Mononuclear cell (primary cell): Measurements from ENCODE around the gene DOCK11. TPM values are rescaled to one million over a fixed set of nuclear protein-coding genes. Genes with fewer than 3 reads are reported as not detected.

Experiments used
- H3K27me3 ChIP-seq: 2 replicates; pipeline ENCODE4 v1.6.0; 2011; ENCODE audit warnings: low read length, control low read depth; ENCODE audit not compliant: insufficient read depth
- H3K4me1 ChIP-seq: 2 replicates; pipeline ENCODE4 v1.5.1; 2011; ENCODE audit warnings: mild to moderate bottlenecking, low read length, control low read depth; ENCODE audit not compliant: insufficient read depth
- H3K4me3 ChIP-seq: 2 replicates; pipeline ENCODE4 v1.5.1; 2011; ENCODE audit warnings: mild to moderate bottlenecking, low read length, moderate library complexity
- H3K9me3 ChIP-seq: 2 replicates; pipeline ENCODE4 v1.5.1; 2011; ENCODE audit warnings: low read depth, mild to moderate bottlenecking, control low read depth, low read length
- total RNA-seq: library from RNA; depleted of rRNA; stranded (reverse); fragments of >200 nt; gene quantifications from one replicate; pipeline ENCODE4 v1.2.3, GENCODE V29; 2012

The DOCK11 gene
- total RNA-seq, 1 donor = 78.7 TPM

DNA sequence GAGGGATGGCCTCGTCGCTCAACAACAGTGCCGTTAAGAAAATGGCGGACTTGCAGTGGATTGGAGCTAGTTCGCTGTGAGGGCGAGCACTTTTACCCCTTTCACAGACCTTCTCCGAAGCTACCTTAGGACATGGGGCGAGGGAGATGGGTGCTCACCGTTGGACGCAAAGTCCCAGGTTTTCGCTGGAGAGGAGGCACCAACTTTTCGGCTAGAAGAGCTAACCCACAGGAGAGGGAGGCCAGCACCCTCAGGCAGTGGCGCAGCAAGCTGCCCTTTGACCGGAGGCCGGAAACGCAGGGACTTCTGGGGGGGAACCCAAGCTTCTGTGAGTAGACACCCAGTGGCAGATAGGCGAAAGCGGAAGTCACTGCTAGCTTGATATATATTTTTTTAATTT lies 138.7 kb downstream of the DOCK11 start:
- Histone ChIP-seq H3K4me3 (no peak overlapping the region), H3K4me1 (peaks cover 20% of the 10 kb centered on the region), H3K27me3 (no peaks in the 10 kb centered on the region), H3K9me3 (no peaks in the 10 kb centered on the region)

DNA sequence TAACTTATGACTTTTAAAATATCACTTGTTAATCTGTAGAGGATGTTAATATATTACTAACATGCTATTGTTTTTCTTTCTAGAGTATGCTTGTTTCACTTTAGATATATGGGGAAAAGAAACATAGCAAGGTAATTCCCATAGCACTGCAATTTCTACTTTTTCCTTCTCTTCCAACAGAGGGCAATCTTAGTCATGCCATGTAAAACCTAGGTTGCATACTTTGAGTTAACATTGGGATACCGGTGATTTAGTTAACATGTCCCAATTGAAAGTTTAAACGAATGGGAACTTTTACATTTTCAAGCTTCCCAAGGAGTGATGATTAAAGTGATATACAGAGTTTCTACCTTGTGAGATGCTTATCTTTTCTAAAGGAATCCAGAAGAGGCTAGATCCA lies 142.4 kb downstream of the DOCK11 start:
- Histone ChIP-seq H3K4me1 (peaks cover 7% of the 10 kb centered on the region), H3K9me3 (no peaks in the 10 kb centered on the region), H3K27me3 (no peaks in the 10 kb centered on the region), H3K4me3 (no peak overlapping the region)

DNA sequence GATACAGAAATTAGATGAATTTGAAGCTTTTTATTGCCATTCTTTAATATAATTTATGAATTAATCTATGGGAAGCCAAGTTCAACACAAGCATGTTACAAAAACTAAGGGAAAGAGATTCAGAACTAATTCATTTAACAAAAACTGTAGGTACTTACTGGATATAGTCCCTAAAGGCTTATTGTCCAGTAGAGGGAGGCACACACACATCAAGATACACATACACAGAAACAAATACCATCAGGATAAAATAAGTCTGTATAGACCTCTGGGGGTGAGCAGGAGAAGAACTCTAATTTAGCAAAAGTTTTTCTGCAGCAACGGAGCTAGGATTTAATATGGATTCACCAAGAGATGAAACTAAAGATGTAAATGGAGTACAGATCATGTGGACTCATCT lies 148.8 kb downstream of the DOCK11 start:
- no peaks in the 10 kb centered on the region for H3K9me3 ChIP-seq
- H3K27me3 ChIP-seq = no peaks in the 10 kb centered on the region
- no peak overlapping the region for H3K4me3 ChIP-seq
- H3K4me1 ChIP-seq = no peaks in the 10 kb centered on the region

DNA sequence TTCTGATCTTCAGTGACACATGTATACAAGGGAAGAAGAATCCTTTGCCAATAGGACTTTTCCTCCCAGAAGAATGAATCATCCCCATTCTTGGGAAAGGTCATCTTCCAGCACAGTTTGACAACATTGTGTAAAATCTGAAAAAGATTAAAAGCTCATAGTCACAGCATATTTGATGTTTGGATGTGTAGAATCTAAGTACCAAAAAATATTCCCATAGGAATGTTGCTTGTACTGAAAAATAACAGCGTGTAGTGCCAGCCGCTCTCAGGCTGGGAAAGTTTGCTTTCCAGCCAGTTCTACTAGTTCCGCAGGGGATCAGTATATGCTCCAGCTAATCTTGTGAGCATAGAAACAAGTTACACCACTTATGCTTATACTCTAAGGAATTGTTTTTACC lies 157.1 kb downstream of the DOCK11 start:
- Histone ChIP-seq H3K9me3 (no peaks in the 10 kb centered on the region), H3K4me1 (no peaks in the 10 kb centered on the region), H3K27me3 (no peaks in the 10 kb centered on the region), H3K4me3 (no peak overlapping the region)

DNA sequence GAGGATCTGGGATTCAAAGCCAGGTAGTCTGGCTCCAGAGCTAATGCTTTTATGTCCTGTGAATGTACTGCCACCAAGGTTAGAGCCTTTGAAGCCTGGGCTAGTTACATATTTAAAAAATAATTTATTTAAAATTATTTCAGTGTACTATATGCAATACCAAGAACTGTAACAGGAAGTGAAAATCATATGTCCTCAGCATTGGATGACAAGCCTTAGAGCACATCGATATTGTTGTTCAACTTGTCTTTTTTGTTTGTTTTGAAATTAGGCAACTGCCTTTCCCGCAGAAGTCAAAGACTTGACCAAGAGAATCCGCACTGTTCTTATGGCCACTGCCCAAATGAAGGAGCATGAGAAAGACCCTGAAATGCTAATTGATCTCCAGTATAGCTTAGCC lies 158.7 kb downstream of the DOCK11 start:
- no peaks in the 10 kb centered on the region for H3K27me3 ChIP-seq
- H3K4me1 ChIP-seq = no peaks in the 10 kb centered on the region
- H3K4me3 ChIP-seq = no peak overlapping the region
- H3K9me3 ChIP-seq = no peaks in the 10 kb centered on the region

DNA sequence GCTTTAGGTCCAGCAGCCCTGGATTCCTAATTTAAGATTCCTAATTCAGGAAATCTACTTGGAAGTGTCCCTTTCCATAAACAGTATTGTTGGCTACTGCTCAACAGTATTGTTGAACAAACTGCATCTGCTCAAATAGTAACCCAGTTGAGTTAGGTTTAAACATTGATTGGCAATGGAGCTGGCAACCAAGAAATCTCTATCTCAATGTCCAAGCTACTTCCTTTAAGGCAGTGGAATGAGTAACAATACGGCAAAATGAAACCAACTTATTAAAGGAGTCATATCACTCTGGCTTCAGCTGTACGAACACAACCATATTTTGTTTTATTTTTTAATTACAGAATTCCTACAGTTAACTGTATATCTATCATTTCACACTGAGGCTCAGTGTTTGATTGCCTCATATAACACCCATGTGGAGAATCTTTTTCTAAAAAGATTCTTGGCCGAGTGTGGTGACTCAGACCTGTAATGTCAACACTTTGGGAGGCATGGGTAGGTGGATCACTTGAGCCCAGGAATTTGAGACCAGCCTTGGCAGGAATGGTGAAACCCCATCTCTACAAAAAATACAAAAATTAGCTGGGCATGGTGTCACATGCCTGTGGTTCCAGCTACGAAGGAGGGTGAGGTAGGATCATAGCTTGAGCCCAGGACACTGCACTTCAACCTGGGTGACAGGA lies 160.1 kb downstream of the DOCK11 start:
- Histone ChIP-seq H3K4me1 (no peaks in the 10 kb centered on the region), H3K9me3 (no peaks in the 10 kb centered on the region), H3K27me3 (no peaks in the 10 kb centered on the region), H3K4me3 (no peak overlapping the region)

DNA sequence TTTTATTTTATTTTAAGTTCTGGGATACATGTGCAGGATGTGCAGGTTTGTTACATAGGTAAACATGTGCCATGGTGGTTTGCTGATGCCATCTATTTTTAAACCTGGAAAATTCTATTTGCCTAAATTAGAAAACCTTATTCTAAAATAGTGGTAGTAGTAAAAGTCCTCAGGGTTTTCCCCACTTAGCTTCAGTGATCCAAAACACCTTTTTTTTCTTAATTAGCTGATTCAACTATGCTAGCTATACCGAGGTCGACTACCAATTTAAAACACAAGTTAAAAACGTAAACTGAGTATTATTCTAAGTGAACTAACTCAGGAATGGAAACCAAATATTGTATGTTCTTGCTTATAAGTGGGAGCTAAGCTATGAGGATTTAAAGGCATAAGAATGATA lies 161.8 kb downstream of the DOCK11 start:
- Histone ChIP-seq H3K27me3 (no peaks in the 10 kb centered on the region), H3K9me3 (no peaks in the 10 kb centered on the region), H3K4me1 (no peaks in the 10 kb centered on the region), H3K4me3 (no peak overlapping the region)

DNA sequence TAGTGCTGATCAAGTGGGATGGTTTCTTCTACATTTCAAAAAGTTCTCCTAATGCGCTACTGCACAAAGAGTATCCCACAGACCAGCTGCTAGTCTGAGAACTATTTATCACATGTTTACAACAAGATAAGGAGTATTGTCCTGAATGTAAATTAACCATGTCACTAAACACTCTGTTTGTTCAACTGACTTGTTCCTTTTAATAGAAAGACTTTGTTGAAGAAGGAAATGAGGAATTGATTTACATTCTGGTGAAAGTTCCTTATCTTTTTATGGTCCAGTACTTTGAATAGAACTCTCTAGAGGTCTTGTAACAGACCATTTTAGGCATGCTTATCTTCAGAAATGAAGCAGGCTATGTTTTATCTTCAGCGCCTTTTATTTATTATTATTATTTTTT lies 164.5 kb downstream of the DOCK11 start:
- Histone ChIP-seq H3K4me1 (no peaks in the 10 kb centered on the region), H3K27me3 (no peaks in the 10 kb centered on the region), H3K4me3 (no peak overlapping the region), H3K9me3 (no peaks in the 10 kb centered on the region)

DNA sequence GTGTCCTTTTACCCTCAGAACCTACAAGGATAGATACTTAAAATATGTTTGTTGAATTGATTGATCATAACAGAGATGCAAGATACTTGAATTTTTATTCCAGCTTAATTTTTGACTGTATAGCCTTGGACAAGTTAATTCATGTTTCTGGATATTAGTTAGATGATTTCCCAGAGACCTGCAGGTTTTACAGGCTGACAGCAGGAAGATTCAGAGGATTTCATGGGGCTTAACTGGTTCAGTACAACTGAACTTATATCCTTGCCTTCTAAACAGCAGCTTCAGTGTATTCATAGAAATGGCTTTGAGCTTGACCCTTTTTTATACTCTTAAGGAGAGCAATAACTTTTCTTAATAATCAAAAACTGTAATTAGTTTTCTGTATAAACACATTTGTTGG lies 169.6 kb downstream of the DOCK11 start:
- H3K27me3 ChIP-seq = no peaks in the 10 kb centered on the region
- no peaks in the 10 kb centered on the region for H3K4me1 ChIP-seq
- H3K9me3 ChIP-seq = no peaks in the 10 kb centered on the region
- no peak overlapping the region for H3K4me3 ChIP-seq

DNA sequence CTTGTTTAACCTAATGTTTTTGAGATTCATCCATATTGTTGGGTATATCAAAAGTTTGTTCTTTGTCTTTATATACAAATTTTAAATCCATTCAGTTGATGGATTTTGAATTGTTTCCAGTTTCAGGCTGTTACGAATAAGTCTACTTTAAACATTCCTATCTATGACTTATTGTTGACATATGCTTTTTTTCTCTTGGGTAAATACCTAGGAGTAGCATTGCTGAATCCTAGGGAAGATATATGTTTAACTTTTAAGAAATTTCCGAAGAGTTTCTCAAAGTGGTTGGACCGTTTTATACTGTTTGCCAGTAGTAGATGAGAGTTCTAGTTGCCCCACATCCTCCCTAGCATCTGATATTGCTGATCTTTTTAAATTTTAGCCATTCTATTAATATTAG lies 170.9 kb downstream of the DOCK11 start:
- Histone ChIP-seq H3K4me1 (no peaks in the 10 kb centered on the region), H3K9me3 (no peaks in the 10 kb centered on the region), H3K4me3 (no peak overlapping the region), H3K27me3 (no peaks in the 10 kb centered on the region)

DNA sequence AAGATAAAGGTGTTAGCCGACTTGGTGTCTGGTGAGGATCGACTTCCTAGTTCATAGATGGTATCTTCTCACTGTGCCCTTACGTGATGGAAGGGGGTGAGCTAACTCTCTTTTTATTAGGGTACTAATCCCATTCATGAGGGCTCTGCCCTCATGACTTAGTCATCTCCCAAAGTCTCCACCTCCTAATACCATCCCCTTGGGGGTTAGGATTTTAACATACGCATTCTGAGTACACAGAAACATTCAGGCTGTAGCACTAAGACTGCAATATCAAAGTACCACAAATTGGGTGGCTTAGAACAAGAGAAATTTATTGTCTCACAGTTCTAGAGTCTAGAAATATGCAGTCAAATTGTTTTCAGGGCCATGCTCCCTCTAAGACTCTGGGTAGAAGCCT lies 173.8 kb downstream of the DOCK11 start:
- Histone ChIP-seq H3K27me3 (no peaks in the 10 kb centered on the region), H3K9me3 (no peaks in the 10 kb centered on the region), H3K4me1 (no peaks in the 10 kb centered on the region), H3K4me3 (no peak overlapping the region)

DNA sequence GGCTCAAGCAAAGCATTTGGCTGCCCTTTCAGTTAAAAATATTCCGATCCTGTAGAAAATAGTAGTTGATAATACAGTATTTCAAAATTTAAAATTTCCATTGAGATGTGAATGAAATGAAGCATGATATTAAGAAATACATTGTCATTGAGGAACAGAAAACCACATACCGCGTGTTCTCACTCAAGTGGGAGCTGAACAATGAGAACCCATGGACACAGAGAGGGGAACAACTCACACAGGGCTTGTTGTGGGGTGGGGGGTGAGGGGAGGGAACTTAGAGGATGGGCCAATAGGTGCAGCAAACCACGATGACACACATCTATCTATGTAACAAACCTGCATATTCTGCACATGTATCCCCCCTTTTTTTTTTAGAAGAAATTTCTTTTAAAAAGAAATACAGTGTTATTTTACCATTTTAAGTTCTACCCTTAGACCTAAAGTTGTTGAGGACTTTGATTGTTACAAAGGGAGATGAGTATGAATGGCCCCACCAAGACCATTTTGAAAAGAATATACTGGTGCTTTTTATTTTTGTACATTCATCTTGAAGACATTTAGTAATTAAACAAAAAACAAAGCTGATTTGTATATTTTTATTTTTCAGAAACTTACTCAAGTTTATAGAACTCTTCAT lies 179.8 kb downstream of the DOCK11 start:
- Histone ChIP-seq H3K9me3 (no peaks in the 10 kb centered on the region), H3K27me3 (no peaks in the 10 kb centered on the region), H3K4me1 (no peaks in the 10 kb centered on the region), H3K4me3 (no peak overlapping the region)

DNA sequence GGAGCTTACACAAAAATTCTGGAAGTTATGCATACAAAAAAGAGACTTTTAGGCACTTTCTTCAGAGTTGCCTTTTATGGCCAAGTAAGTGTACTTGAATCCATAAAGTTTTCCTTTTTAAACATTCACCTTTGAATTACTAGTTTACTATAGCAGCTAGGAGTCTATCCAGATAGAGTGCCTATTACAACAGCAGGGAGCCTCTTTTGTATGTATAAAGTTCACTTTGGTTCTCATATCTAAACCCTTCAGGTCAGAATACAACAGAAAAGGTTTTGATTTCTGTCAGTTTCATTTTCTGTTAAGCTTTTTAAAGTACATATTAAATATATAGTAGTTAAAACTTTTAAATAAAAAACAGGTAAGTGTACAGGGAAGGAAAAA lies 180.3 kb downstream of the DOCK11 start:
- Histone ChIP-seq H3K4me1 (no peaks in the 10 kb centered on the region), H3K9me3 (no peaks in the 10 kb centered on the region), H3K4me3 (no peak overlapping the region), H3K27me3 (no peaks in the 10 kb centered on the region)

DNA sequence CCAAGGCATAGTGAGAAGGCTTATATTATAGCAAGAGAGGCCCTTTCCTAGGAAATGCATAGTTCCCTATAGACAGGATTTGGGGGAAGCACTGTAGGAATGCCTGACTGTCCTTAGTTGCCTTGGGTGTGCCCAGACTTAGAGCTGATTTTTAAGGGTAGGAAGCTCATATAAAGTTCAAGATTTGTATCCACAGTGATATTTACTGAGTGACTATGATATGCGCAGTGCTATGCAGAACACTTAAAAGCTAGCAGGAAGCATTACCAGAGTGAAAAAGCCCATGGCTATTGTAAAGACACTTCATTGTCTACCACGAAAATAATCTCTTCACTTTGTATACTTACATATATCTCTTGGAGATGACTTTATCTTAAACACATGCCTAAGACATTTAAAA lies 181.7 kb downstream of the DOCK11 start:
- Histone ChIP-seq H3K9me3 (no peaks in the 10 kb centered on the region), H3K27me3 (no peaks in the 10 kb centered on the region), H3K4me1 (no peaks in the 10 kb centered on the region), H3K4me3 (no peak overlapping the region)

DNA sequence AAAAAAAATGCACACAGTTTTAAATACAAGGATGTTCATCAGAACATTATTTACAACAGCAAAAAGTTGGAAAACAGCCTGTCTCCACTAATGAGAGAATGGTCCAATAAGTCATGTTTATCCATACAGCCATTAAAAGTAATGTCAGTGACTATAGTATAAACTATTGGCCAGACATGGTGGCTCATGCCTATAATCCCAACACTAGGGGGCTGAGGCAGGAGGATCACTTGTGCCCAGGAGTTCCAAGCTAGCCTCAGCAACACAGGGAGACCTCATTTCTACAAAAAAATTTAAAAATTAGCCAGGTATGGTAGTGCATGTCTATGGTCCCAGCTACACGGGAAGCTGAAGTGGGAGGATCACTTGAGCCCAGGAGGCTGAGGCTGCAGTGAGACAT lies 183.7 kb downstream of the DOCK11 start:
- Histone ChIP-seq H3K27me3 (no peaks in the 10 kb centered on the region), H3K4me1 (no peaks in the 10 kb centered on the region), H3K4me3 (no peak overlapping the region), H3K9me3 (no peaks in the 10 kb centered on the region)
